Stimulated activated CD8-positive, alpha-beta memory T cell treated with anti-CD3 and anti-CD28 coated beads, Interleukin-15, amount 100 ng/mL, for 4 hours (primary cell): Measurements from ENCODE around the gene SORCS2.

ENCODE experiments used
- DNase-seq, 2 donors: peaks; one replicate each; pipeline ENCODE4 v3.0.0-alpha.2; 2020; ENCODE audit warnings: low read depth in 2 of 2

Gene SORCS2

DNA sequence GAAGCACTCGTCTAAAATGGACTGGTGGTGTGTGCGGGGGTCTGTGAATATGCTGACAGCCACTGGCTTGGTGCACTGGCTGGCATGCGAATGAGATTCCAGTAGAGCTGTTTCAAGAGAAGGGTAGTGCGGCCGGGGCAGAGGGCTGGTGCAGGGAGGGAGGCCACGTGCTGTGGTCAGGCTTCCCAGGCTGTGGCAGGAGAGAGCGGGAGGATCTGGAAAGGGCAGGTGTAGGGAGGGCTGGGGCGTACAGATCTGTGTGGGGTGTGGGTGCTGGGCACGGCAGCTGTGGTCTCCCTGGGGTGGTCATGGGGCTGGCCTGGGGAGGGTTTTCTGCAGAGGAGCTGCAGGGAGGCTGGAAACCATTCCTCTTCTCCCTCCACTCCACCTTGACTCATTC is 30.2 kb downstream of the SORCS2 start:
- DNase-seq: no peak

DNA sequence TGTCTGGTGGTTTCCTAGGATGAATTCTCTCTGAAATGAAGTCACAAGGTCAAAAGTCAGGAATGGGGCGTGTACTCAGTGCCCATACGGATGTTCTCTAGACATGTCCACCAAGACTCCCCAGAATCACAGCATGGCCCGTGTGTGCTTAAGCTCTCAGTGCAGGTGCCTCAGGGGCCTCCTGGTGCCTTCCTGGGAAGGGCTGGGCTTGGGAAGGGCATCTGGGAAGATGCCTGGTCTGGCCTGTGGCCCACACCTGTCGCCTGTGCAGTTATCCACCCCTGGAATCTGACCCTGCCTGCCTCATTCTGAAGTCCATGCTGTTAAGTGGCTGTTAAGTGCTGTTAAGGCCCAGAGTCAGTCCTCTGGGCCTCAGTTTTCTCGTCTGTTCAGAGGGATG is 31.2 kb downstream of the SORCS2 start:
- no peak for DNase-seq

DNA sequence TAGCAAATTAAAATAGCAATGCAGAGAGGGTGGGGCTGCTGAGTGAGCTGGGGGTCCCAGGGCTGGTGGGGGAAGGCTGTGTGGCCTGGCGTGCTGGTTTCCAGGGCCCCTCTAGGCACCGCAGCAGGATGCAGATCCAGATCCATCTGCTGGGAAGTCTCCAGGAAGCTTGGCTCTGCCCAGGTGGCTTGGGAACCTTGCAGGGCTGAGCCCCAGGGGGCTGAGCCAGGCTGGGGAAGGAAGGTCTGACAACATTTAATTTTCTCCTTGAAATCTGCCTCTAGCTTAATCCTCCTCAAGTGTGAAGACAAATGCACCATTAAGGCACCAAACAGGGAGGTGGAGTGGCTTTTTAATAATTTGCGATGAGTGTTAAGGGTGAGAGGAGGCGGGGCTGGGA is 31.7 kb downstream of the SORCS2 start:
- no peak for DNase-seq

DNA sequence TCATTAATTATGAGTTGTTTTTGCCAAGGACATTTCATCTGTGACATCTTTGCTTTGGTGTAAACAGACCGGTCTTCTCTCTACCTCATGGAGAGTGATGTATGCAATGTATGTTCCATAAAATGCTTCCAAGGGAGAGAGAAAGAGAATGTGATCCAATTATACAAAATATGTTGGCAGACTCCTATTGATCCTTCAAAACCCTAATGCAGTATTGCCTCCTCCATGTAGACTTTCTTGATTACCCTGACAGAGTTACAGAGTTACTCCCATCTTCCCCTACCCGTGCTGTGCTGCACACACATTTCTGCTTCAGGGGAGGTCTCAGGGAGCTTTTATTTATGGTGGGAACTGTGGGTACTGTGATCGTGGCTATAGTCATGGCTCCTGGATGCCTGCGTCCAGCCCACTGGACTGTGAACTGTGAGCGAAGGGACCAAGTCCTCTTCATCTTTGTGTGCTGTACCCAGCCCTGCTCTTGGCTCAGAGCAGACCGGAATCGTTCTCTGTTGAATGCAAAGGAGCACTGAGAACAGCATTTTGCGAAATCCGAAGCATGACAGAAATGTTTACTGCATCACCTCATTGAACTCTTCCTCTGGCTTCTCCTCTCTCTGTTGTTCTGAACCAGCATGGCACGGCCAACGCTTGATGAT is 32.7 kb downstream of the SORCS2 start:
- DNase-seq: no peak

DNA sequence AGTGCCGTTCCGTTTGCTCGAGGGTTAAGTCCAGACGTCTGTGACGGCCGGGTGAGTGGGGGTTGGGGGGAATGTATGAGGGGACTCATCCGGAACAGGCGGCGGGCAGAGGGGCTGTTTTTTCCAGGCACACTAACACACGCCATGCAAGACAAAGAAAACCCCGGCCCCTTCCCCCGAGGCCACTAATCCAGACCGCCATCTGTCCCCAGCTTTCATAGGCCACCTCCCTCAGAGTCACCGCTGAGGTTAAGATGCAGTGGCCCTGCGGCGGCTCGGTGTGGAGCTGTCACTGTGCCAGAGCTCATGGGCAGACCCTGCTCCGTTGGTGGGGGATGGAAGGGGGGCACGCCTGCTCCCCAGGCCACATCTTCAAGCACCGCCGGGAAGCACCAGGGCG is 34.1 kb downstream of the SORCS2 start:
- no peak for DNase-seq

DNA sequence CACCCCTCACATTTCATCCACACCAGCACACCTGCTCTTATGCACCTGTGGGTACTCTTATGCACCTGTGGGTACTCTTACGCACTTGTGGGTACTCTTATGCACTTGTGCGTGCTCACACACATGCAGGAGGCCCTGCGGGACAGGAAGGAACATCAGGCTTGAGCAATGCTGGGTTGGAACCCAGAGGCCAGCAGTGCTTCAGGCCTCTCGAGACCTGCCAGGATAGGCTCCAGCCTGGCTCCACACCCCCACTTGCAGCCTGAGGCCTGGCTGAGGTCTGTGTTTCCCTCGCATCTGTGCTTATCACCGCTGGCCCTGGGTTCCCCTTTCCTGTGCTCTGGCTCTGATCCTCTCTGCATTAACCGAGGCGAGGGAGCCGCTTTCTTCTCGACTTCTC is 34.7 kb downstream of the SORCS2 start:
- no peak for DNase-seq

GRCh38 chr4:7228734-7229133 is 36.4 kb downstream of the SORCS2 start:
- no peak for DNase-seq

DNA sequence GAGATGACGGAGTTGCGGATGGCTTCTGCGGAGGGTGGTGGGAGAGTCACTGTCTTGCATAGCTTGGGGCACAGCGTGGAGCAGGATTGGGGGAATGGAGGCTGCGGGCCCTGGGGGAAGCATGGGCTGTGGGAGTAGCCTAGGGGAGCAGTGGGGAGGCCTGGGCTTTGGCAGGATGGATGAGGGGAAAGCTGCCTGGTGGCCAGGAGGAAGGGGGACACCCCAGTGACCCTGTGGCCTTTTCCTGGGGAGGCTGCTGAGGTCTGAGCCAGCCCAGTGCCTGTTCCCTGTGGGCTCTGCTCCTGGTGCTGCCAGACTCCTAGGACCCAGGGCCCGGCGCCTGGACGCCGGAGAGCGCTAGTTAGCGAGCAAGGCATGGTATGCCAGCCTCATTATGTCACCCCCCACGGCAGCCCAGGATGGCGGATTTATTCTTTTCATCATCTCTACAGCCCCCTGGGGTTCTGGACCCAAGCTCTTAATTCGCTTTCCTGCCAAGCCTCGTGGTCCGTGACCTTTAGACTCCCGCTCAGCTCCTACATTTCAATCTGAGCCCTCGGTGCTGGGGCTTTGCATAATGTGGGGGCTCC is 39.8 kb downstream of the SORCS2 start:
- DNase-seq: no peak

GRCh38 chr4:7233006-7233580 is 40.8 kb downstream of the SORCS2 start:
- DNase-seq: no peak

DNA sequence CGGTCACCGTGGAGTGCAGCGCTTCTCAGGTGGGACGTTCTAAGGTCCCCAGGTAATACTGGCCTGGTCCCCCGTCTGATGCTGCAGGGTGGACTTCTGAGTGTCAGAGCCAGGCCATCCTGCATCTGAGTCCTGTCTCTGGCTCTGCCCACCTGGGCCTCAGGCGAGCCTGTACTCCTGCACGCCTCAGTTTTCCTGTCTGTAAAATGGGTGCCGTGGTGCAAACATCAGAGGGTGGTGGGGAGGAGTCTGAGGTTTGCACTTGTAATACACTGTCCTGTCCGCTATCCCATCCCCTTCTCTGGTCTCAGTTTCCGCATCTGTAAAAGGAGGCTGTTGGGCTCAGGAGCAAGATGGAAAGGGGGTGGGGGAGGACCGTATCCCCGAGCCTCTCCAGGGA is 41.3 kb downstream of the SORCS2 start:
- no peak for DNase-seq

- DNase-seq: no peak
Observed at GRCh38 chr4:7234355-7235029, 42.2 kb downstream of the SORCS2 start.

DNA sequence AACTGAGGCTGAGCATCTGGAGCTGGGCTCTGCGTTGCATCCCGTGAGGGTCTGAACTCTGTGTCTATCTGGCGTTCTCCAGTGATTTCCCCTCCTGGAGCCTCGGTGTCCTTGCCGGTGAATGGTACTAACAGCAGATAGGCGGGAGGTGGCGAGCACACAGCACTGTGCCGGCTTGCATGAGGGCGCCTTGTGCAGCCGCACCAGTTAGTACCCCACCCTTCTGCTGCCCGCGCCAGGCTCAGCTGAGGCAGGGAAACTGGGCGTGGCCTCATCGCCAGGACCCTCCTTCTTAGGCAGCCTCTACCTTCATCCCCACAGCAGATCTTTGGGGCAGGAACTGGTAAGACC is 42.7 kb downstream of the SORCS2 start:
- no peak for DNase-seq

DNA sequence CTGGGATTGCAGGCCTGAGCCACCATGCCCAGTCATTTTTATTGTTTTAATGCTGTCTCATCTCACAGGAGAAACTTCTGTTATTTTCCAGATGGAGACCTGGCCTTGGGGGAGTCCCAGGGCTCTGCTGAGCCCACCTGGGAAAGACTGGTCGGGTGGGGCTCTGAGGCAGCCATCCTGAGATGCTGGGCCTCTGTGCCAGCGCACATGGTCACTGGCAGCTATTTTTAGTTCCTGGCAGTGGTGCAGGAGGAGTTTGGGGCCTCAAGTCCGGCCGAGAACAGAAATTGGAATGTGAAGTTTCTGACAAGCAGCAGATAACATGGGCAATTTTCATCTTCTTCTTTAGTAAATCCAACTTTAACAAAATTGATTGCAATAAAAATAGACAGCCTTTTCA is 44.5 kb downstream of the SORCS2 start:
- DNase-seq: no peak

- DNase-seq: no peak
Observed at GRCh38 chr4:7237873-7238272, 45.5 kb downstream of the SORCS2 start.

GRCh38 chr4:7238300-7238960 is 46.1 kb downstream of the SORCS2 start:
- no peak for DNase-seq

DNA sequence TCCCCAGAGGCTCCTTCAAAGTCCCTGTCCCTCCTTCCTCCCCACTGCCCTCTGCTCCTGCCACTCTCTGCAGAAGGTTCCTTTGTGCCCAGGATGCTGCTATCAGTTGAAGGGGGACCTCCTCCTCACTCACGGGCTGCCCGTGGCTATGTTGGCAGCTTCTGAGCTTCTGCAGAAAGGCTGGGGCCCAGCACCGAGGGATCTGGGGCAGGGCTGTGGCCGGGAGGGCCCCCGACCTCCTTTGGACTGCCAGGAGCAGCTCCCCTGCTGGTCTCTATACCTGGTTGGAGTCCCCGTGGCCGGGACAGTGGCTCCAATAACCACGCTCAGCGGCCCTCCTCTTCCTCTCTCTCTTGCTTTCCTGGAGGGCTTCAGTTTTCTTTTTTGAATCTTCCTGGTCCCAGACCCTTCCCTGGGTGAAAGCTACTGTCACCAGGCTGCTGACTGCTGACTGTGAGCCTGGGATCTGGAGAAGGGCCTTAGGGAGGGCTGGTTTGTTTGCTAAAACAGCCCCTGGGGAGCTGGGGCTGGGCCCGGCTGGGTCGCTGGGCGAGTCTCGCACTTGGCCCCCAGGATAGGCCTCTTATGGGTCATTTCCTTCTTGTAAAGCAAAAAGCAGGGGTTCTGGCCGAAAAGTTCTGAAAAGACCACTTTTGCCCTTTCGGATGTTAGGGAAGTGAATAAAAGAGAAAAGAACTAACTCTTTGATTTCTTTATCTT is 46.9 kb downstream of the SORCS2 start:
- DNase-seq: no peak

- no peak for DNase-seq
Observed at GRCh38 chr4:7239844-7240243, 47.5 kb downstream of the SORCS2 start.

GRCh38 chr4:7240306-7240705 is 48.0 kb downstream of the SORCS2 start:
- DNase-seq: no peak

GRCh38 chr4:7241597-7242125 is 49.3 kb downstream of the SORCS2 start:
- no peak for DNase-seq

DNA sequence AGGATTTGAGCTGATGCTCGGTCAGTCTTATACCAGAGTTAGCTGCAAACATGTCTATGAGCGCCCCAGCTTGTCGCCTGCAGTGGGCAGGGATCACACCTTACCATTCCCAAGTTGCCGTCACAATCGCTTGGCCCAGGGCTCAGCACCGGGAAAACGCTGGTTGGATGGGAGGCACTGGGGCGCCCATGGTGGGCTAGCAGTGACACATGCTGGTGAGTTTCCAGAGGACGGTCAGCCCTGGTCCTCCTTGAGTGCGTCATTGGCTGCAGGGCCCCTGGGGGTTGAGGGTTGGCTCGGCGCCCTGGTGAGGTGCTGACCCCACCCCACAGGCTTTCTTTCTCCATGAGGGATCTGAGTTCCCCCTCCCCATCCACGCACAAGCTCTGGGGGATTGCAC is 50.4 kb downstream of the SORCS2 start:
- DNase-seq: no peak

DNA sequence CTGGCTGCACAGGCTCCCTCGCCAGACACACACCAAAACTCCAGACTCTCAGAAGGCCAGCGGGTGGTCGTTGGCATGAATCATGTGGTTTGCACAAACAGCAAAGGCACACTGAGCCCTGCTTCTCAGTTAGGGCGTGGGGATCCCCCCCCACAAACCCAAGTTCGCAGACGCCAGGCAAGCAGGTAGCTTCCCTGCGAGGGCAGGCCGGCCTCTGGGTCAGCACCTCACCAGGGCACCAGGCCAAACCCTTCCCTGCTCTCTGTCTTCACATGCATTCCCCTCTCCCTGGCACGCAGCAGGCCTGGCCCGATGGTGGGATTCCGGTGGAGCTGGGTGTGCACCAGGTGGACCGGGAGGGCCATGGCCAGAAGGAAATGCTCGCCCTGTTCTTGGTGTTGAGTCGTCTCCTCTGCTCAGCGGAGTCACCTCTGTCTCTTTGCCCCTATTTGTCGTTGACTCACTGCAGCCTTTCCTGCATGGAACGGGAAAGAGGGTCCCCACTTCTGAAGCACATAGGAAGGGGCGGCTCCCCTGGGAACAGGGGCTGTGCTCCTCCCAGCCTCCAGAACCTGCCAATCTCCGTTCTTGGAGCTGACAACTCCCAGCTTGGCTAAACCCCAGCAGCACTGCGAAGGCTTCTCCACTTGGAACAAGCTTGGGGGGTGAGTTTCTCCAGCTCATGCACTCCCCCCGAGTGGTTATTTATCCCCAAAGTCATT is 51.4 kb downstream of the SORCS2 start:
- DNase-seq: no peak
